ENCODE data around the gene CDK11A.
"Not testable (repeated sequence)": the region's sequence is repeated elsewhere in the genome, so short reads cannot be mapped to it uniquely, and the experiment has no call there.

Gene CDK11A

GRCh38 chr1:1754051-1754815 lies 30.1 kb upstream of the CDK11A start:
- no peak for DNase-seq (ENCODE audit: low read depth)

GRCh38 chr1:1753607-1754005 lies 29.4 kb upstream of the CDK11A start:
- DNase-seq (ENCODE audit: low read depth) = no peak

- DNase-seq (ENCODE audit: low read depth) = no peak
Observed at GRCh38 chr1:1752636-1753606, 28.8 kb upstream of the CDK11A start.

GRCh38 chr1:1752190-1752589 lies 28.0 kb upstream of the CDK11A start:
- DNase-seq (ENCODE audit: low read depth) = no peak

GRCh38 chr1:1749941-1750340 lies 25.8 kb upstream of the CDK11A start:
- not testable (repeated sequence) for DNase-seq (ENCODE audit: low read depth)

GRCh38 chr1:1748686-1749321 lies 24.6 kb upstream of the CDK11A start:
- DNase-seq (ENCODE audit: low read depth) = no peak

GRCh38 chr1:1746566-1746909 lies 22.4 kb upstream of the CDK11A start:
- DNase-seq (ENCODE audit: low read depth) = not testable (repeated sequence)

GRCh38 chr1:1745651-1746565 lies 21.8 kb upstream of the CDK11A start:
- DNase-seq (ENCODE audit: low read depth) = peak; percentile 54

GRCh38 chr1:1742529-1742928 lies 18.4 kb upstream of the CDK11A start:
- not testable (repeated sequence) for DNase-seq (ENCODE audit: low read depth)

GRCh38 chr1:1741013-1741412 lies 16.9 kb upstream of the CDK11A start:
- DNase-seq (ENCODE audit: low read depth) = not testable (repeated sequence)

- DNase-seq (ENCODE audit: low read depth) = not testable (repeated sequence)
Observed at GRCh38 chr1:1738799-1739337, 14.7 kb upstream of the CDK11A start.

- not testable (repeated sequence) for DNase-seq (ENCODE audit: low read depth)
Observed at GRCh38 chr1:1737675-1738590, 13.8 kb upstream of the CDK11A start.

- no peak for DNase-seq (ENCODE audit: low read depth)
Observed at GRCh38 chr1:1732381-1732780, 8.2 kb upstream of the CDK11A start.

- no peak for DNase-seq (ENCODE audit: low read depth)
Observed at GRCh38 chr1:1730870-1731269, 6.7 kb upstream of the CDK11A start.

- not testable (repeated sequence) for DNase-seq (ENCODE audit: low read depth)
Observed at GRCh38 chr1:1730230-1730629, 6.1 kb upstream of the CDK11A start.

GRCh38 chr1:1729116-1729816 lies 5.1 kb upstream of the CDK11A start:
- DNase-seq (ENCODE audit: low read depth) = not testable (repeated sequence)

- peak; percentile 26 for DNase-seq (ENCODE audit: low read depth)
Observed at GRCh38 chr1:1728308-1729005, 4.3 kb upstream of the CDK11A start.

- not testable (repeated sequence) for DNase-seq (ENCODE audit: low read depth)
Observed at GRCh38 chr1:1727131-1727651, 3.0 kb upstream of the CDK11A start.

All from CMK (cell line).